Activated CD8-positive, alpha-beta memory T cell treated with anti-CD3 and anti-CD28 coated beads for 48 hours (primary cell): ENCODE measurements around the gene TMOD1.
"Not testable (repeated sequence)": the region's sequence is repeated elsewhere in the genome, so short reads cannot be mapped to it uniquely, and the experiment has no call there.

Experiments used
- DNase-seq, 3 experiments: peaks; one replicate each; pipeline ENCODE4 v3.0.0-alpha.2; 2020; ENCODE audit warnings: low read depth in 2 of 3, low spot score in 2 of 3

Gene TMOD1

DNA sequence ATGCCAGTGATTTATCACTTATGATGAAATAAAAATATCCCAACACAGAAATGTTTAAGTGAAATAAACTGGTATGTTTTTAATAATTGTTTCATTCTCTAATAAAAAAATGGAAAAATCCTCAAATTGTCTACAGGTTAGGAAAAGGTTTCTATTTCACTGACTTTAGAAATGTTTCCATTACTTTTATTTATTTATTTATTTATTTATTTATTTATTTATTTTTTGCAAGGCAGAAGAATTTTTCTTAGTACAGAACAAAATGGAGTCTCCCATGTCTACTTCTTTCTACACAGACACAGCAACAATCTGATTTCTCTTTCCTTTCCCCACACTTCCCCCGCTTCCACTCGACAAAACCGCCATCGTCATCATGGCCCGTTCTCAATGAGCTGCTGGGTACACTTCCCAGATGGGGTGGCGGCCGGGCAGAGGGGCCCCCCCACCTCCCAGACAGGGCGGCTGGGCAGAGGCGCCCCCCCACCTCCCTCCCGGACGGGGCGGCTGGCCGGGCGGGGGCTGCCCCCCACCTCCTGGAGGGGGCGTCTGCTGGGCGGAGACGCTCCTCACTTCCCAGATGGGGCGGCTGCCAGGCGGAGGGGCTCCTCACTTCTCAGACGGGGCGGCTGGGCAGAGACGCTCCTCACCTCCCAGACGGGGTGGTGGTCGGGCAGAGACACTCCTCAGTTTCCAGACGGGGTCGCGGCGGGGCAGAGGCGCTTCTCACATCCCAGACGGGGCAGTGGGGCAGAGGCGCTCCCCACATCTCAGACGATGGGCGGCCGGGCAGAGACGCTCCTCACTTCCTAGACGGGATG is 3.7 kb upstream of the TMOD1 start:
- not testable (repeated sequence) for DNase-seq

DNA sequence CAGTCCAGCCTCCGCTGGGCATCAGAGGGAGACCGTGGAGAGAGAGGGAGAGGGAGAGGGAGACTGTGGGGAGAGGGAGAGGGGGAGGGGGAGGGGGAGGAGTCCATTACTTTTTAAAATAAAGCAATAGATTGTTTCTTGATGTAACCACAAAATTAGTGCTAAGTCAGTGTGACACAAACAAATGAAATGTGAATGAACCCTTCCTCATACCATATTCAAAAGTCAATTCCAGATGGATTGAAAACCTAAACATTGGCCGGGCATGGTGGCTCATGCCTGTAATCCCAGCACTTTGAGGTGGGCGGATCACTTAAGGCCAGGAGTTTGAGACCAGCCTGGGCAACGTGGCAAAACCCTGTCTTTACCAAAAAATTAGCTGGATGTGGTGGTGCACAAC is 2.6 kb upstream of the TMOD1 start:
- DNase-seq, result not testable (repeated sequence)

DNA sequence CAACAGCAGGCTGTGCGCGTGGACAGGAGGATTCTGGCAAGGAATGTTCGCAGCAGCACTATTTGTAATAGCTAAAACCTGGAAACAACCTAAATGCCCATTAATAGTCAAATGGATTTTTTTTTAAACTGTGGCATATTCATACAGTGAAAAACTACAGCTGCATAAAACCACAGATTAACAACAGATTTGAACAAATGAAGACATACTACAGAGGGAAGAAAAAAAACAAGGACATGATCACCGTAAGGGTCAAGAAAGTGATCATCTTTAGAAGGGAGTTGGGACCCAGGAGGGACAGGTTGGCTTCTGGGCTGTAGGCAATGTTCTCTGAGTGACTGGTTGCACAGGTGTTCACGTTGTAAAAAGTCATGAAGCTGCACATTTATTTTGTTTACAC is 1.2 kb upstream of the TMOD1 start:
- DNase-seq, result no peak

DNA sequence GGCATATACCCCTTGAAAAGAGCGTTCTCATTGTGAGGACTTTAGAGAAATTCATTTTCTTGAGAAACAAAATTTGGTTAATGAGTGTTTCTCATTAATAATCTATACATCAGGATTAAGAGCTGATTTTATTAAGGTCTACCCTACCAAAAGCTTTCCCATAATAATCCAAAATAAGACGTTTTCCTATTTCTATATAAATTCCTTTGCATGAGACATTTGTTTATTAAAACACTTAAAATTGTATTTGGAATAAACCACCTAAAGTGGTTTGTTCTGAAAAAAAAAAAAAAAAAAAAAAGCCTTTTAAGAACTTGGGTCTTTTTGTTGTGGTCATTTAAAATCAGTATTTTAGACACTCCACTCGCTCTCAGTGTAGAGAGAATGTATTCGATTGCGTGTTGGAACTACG is 695 bp upstream of the TMOD1 start:
- DNase-seq, result no peak

DNA sequence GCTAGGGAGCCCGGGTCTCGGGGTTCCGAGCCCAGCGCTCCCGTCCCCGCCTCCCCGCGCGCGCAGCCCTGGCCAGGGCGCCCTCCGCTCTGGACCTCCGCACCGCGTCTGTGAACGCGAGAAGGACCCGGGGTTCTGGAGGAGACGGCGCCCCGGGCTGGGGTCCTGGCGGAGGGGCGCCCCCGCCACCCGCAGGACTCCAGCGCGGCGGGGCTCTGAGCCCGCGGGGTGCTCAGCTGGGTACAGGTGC is 431 bp downstream of the TMOD1 start:
- DNase-seq, result no peak

DNA sequence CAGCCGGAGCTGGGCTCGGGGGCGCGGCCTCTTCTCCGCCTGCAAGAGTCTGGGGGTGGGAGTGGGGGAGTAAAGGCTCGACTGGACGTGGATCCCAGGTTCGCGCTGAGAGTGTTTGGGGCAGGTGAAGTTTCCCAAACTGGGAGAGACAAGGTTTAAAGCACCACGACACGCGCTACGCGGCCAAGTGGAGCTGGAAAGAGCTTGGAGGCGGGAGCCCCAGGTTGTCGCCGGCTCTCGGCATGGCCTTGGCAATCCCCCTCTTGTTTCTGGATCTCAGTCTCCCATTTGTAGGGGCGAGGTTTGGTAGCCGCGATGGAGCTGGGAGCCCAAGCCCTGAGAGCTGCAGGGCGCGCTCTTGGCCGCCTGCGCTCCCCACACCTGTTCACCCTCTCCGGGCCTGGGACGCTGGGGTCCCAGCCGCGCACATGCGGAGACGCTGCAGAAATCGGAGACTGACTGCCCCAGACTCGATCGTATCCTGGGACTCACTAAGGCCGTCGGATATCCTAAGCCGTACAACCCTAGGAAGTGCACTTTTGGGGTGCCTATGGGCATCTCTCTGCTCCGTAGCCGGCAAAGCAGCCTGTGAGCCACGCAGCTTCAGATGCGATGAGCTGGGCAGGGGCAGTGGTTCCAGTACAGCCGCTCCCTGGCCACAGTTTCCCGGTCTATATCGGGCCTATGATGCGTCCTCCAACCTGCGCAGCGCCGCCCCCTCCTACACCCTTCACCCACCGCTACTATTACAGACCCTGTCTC is 937 bp downstream of the TMOD1 start:
- DNase-seq, result no peak

DNA sequence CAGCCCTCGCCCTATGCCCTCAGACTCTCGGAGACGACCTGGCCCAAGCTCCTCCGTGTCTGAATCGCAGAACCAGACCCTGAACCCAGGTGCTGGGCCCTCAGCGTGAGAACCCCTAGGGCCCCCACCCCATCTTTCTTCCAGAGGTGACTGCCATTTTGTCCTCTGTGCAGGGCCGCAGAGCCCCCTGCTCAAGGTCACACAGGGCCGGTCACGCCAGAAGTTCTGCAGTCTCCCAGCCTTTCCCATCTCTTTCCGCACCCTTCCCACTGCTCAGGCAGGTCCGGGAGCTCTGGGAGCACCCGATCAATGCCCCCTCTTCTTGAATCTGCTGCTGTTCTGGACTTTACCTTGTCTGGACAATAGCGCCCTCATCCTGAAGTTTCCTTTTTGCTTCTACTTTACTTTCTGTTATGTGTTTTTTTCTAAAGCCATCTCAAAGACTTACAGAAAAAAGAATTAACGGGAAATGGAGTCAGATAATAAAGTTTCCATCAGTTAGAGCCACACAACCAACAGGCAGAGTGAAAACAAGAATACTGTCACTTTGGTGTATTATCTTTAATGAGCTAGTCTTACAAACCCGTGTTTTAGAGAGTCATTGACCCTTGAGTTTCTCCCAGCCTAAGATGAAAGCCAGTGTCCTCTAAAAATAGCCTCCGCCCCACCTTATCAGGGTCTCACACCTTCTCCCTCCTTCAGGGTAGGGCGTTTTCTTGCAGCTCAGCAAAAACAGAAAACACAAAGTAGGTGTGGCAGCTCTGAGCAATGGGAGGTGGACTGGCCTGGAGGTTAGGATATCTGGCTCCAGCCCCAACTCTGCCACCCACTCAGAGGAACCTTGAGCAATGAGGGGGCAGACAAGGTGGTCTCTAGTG is 1.8 kb downstream of the TMOD1 start:
- no peak for DNase-seq

DNA sequence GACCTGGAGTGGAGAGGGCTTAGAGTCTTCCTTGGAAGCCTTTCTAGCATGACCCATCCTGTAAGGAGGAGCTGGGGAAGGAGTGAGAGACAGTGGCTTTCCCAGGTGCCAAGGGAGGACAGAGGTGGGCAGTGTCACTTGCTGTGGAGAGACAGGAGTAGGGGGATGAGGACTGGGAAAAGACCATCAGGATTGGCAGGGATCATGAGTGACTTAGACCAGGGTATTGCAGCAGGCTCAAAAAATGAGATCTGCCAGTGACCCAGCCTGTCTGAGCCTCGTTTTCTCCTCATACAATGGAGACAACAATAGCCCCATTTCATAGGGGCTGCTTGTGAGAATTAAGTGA is 2.4 kb downstream of the TMOD1 start:
- DNase-seq, result no peak

DNA sequence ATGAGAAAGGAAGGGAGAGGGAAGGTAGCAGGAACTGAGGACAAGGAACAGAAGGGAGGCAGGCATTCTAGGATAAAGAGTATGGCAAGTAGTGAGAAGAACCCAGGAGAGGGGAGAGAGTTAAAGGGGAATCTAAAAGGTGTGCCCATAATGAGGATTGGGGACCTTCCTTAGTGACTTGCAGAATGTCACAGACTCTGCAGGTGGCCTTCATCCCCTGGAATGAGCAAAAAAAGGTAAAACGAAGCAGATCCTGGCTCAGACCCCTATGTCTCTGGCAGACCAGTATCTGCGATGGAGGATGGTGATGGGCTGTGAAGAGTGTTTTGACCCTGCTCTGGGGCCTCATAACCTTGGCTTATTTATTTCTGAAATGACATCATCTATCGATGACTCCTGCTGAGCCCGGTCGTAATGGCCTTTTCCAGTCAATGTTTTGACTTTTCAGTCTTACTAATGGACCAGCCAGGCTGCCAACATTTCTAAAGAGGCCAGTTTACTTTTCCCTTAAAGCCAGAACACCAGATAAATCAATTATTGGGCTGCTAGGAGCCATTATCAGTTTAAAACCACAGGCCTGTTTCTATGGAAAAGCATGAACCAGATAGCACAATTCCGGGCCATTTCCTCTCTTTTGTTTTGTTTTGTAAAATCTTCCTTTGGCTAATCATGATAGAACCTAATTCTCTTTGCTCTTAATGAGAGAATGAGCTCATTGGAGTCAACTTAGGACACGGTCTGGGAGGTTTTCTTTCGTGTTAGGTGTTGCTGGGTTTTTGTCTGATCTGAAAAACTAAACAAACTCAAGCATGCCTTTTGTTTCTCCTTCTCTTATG is 3.1 kb downstream of the TMOD1 start:
- DNase-seq, result no peak

DNA sequence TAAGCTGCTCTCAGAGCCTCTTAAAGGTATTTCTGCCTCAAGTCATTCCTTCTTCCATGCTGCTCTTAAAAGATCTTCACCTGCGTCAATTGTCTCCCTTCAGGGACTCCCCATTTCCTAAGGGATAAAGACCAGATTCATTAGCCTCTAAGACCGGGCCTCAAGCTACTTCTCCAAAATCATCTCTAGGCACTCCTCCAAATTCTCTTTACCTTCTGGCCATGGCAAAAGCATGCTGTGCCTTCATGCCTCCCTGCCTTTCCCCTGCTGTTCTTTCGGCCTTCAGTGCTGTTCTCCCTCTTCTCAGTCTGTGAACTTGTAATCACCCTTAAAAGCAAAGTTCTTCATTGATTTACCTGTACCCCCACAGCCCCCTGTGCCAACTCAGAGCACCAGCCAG is 4.4 kb downstream of the TMOD1 start:
- no peak for DNase-seq

DNA sequence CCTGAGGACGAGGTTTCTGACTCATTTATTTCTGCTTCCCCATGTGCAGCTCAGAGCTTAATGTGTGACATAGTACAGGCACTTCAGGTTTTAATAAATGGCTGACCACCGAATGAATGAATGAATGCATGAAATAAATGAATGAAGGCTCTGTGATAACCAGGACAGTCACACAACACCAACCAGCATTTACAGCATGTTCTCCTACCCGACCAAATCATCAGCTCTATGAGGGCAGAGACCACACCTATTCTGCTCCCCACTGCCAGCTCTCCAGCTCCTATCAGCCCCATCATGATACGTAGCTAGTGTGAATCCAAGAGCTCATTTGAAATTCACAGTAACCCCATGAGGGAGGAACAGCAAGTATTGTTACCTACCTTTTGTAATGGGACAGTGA is 4.8 kb downstream of the TMOD1 start:
- no peak for DNase-seq

DNA sequence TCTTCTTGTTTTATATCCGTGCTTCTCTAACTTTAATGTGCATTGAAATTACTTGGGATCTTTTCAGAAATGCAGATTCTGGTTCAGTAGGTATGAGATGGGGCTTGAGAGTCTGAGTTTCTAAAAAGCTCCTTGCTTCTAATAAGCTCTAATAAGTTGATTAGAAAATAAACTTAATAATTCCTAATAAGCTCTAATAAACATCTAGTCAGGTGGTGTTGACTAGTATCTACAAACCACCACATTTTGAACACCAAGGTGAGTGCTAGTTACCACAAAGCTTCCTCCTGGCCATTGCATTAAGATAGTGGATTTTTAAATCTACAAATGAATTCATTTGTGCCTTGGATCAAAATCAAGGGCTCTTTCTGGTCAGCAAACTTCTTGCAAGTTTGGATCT is 5.3 kb downstream of the TMOD1 start:
- no peak for DNase-seq

DNA sequence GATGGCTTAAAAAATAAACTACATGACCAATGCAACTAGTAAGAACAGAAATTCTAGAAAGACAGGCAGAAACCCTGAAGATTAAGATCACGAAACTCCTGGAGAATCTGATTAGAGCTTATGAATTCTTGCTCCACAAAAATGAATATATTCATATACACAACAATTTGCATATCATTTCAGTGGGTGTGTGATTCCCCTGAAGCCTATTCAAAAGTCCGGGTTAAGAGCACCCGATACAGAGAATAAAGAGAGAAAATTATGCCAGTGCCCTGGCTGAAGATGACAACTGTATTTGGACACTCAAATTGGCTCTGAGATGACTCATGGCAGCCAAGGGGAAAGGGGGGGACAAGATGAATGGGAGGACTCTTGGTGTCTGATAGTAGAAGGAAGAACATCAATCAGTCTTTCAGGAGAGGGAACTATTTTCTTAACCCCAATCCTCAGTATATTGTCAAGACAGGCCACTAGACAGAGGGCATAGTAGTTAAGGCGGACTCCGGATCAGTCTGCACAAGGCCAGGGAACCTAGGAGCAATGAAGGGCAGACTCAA is 6.0 kb downstream of the TMOD1 start:
- DNase-seq, result no peak

DNA sequence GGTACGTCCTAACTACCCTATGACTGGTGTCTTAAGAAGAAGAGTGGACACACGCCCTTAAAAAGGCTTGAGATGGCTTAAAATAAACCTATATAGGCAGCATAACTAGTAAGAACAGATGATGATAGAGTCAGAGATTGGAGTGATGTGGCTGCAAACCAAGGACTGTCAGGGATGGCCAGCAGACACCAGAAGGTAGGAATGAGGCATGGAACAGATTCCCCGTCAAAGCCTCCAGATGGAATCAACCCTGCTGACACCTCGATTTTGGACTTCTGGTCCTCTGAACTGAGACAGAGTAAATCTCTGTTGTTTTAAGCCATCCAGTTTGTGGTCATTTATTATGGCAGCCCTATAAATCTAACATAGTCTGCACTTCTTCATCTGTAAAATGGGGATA is 7.4 kb downstream of the TMOD1 start:
- no peak for DNase-seq

DNA sequence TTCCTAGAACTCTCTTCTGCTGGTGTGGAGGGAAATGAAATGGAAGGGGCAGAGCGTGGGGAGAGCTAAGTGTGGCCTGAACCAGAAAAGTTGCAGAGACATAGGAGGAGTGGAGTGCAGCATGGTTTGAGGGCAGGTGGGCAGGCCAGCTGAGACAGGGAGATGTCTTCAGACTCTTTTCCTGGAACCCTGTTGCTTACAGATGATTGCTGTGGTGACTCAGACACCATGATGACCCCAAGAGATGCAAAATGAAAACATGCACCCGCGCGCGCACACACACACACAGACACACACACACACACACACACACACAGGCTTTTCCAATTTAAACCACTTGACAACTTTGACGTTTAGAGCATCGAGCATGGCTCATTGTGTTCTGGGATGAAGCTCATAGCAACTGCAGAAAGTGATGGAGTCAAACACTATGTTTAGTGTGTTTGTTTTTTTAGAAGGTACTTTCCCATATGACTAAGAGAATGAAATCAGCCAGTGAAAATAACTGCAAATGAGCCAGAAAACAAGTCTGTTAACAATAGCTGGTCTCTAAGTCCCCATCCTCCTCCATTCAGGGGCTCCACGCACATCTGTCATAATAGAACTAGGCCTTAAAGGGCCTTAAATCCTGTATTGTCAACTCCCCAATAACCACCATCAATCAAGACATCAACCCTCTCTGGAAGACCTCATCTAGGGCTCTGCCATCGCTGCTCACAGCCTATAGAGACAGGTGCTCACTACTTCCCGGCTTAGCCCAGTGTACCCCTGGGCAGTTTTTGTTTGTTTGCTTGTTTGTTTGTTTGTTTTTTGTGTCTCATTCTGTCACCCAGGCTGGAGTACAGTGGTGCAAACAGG is 9.6 kb downstream of the TMOD1 start:
- no peak for DNase-seq

DNA sequence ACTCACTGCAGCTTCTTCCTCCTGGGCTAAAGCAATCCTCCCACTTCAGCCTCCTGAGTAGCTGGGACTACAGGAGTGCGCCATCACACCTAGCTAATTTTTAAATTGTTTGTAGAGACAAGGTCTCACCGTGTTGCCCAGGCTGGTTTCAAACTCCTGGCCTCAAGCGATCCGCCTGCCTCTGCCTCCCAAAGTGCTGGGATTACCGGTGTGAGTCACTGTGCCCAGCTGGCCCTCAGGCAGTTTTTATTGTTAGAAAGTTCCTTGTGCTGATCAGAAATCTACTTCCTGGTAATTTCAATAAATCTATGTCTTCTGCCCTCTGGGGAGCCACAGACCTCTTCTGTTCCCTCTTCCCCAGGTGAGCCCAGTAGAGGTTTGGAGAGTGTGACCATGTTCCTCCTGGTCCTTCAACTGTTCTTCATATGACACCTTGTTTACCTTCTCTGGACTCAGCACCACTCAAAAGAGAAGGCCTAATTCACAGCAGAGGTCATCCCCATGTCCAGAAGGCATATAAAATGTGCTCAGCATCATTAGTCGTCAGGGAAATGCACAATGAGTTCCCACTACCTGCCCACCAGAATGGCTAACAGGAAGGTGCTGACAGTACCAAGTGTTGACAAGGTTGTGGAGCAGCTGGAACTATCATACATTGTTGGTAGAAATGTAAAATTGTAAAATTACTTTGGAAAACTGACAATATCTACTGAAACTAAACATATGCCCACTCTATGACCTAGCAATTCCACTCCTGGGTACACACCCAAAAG is 10.4 kb downstream of the TMOD1 start:
- no peak for DNase-seq

DNA sequence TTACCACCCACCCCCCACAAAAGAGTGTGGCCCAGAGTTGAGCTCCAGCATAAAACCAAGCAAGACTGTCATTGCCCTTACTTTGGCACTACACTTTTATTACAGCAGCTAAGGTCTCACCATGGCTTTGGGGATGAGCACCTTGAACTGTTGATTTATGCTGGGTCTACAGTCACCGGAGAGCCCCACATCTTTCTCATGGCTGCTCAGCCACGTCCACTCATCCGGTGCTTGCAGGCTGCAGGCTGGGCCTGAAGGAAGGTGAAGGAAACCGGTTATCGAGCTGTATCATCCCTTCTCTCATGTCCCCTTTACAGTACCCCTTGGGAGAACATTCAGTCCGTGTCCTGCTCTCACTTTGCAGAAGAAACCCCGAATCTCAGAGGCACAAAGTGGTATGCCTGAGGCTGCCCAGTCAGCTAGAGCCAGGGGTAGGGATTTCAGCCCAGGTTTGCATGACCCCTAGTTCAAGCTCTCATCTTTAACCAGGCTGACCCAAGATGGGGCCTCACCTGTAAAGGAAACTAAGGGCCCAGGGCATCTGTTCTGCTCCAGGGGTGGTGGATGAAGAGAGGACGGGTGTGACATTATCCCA is 11.6 kb downstream of the TMOD1 start:
- DNase-seq, result no peak

DNA sequence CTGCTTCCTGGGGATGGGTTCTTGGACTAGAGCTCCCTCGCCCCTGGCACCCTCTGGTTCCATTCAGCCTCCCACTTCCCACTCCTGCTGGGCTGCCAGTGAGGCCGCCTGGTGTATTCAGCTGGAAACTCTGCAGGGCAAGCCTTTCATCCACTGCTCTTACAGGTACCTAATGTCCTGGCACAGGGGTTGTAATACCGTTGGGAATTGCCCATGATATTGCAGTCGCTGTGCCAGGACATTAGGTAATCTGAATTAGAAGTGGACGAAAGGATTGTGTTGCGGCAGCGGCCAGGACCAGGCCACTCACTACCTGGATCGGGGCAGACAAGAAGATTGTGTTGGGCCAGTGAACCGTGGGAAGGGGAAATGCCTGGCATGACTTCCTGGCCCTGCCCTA is 13.1 kb downstream of the TMOD1 start:
- DNase-seq, result no peak

DNA sequence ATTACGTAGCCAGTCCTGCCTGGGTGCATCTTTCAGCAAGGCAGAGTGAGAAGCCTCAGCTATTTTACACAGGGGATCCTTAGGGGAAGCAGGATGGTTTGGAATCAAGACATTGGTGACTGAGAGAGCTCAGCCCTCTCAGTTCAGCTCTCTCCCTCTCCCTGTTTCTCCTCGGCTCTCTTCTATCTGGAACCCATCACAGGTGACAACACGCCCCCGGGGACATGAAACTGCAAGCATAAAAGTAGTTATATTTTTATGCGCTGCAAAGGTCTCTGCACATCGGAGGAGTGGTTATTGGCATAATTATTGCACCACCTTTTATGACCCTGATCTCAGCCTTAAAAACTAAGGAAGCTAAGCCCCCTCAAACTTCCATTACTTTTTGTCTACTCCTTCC is 14.2 kb downstream of the TMOD1 start:
- no peak for DNase-seq
